Renal cortical epithelial cell (primary cell): ENCODE measurements around the gene FCHSD2. TPM values are rescaled to one million over a fixed set of nuclear protein-coding genes. Genes with fewer than 3 reads are reported as not detected.
"Not testable (repeated sequence)": the region's sequence is repeated elsewhere in the genome, so short reads cannot be mapped to it uniquely, and the experiment has no call there.

Experiments used
- DNase-seq: peaks from one replicate; pipeline ENCODE4 v3.0.0-alpha.2; 2011; ENCODE audit warnings: low read depth
- total RNA-seq: library from RNA; depleted of rRNA; stranded (reverse); fragments of >200 nt; gene quantifications from 2 replicates; pipeline ENCODE4 v1.2.3, GENCODE V29; 2014

The FCHSD2 gene
- total RNA-seq, 1 donor from 2014 or later: 21.5 TPM

DNA sequence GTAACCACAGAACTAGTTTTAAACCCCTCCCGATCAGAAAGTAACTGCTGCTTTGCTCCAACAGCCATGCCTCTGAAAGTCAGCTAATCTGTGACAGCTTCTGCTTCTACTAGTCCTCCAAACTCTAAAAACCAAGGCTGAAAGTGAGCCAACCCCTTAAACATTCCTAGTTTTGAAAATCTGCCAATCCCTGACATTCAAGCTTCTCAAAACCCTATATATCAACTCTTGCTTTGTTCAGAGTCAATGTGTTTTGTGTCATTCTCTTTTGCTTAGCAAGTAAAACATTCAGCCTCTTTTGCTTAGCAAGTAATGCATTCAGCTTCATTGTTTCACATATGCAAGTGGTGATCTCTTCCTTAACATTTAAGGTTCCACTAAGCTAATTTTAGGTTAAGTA lies 271.0 kb downstream of the FCHSD2 start:
- DNase-seq: no peak

DNA sequence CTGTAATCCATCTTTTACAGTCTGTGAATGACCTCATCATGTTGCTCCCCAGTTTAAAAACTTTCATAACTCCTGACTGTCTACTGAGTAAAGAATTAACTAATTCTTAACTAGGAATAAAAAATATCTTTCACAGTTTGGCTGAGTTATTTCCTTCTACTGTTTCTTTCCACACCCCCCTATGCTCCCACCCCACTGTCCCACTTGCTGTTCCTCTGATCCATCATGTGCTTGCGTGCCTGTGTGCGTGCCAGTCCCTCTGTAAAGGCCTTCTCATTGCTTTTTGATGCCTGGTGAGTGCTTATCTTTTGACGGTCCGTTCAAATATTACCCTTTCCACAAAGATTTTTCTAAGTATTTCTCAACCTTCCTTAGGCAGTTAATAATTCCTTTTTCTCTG lies 272.3 kb downstream of the FCHSD2 start:
- DNase-seq: no peak

GRCh38 chr11:72867970-72868369 lies 274.1 kb downstream of the FCHSD2 start:
- no peak for DNase-seq

DNA sequence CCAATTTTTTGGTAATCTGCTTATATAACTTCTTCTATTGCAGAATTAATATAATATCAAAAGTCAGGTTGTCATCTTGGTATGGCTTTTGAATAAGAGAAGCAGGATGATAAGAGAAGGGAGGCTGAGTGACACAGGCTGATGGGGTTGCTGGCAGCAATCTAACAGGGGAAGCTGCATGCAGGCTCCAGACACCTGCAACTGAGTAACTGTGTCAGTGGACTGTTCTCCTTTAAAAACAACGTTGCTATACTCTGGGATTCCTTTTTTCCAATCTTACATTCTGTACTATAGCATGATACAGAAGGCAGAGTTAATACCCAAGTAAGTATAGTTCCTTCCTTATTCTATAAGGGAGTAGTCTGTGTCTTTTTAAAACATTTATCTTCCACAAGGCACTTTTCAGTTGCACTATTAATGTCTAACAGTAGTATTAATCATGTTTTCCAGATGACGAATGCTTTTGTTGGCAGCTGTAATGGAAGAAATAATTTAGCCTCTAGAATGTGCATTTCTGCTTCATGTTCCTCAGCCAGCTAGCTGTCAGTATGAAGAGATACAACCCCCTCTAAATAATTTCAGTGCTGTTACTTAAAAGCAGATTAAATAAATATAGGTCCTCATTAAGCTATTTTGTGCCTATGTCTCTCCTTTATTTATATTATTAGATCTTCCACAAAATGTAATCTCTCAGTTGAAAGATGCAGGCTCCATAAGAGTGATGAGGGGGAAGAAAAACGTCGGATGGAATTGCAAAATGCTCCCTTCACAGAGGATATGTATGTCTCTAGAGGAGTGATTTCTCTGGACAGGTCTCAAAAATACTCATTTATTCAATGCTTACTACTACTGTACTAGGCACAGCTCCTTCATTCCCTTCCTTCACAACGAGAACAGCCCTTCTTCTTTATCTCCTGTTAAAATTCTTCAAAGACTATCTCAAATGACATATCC lies 277.1 kb downstream of the FCHSD2 start:
- DNase-seq: peak; percentile 19

GRCh38 chr11:72863916-72864315 lies 278.2 kb downstream of the FCHSD2 start:
- no peak for DNase-seq

DNA sequence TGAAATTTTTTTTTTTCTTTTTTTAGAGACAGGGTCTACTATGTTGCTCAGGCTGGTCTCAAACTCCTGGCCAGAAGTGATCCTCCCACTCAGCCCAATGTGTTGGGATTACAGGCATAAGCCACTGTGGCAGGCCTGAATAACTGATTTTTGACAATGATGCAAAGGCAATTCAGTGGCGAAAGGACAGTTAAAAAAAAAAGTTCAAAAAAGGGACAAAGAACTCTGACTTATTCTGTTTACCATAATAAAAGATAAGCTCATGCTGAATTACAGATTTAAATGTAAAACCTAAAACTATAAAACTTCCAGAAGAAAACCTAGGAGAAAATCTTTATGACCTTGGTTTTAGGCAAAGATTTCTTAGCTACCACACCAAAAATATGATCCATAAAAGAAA lies 279.0 kb downstream of the FCHSD2 start:
- DNase-seq: no peak

- DNase-seq: no peak
Observed at GRCh38 chr11:72860592-72860991, 281.5 kb downstream of the FCHSD2 start.

- no peak for DNase-seq
Observed at GRCh38 chr11:72860010-72860409, 282.1 kb downstream of the FCHSD2 start.

DNA sequence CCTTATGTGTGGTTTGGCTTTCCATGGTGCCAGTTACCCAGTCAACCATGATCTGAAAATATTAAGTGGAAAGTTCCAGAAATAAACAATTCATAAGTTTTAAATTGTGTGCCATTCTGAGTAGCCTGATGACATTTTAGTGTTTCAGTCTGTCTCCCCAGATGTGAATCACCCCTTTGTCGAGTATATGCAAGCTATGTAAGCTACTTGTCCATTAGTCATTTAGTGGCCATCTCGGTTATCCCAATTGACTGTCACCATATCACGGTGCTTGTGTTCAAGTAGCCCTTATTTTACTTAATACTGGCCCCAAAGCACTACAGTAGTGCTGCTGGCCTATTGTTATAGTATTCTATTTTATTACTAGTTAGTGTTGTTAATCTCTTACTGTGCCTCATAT lies 283.0 kb downstream of the FCHSD2 start:
- no peak for DNase-seq

GRCh38 chr11:72858267-72858666 lies 283.9 kb downstream of the FCHSD2 start:
- DNase-seq: not testable (repeated sequence)

DNA sequence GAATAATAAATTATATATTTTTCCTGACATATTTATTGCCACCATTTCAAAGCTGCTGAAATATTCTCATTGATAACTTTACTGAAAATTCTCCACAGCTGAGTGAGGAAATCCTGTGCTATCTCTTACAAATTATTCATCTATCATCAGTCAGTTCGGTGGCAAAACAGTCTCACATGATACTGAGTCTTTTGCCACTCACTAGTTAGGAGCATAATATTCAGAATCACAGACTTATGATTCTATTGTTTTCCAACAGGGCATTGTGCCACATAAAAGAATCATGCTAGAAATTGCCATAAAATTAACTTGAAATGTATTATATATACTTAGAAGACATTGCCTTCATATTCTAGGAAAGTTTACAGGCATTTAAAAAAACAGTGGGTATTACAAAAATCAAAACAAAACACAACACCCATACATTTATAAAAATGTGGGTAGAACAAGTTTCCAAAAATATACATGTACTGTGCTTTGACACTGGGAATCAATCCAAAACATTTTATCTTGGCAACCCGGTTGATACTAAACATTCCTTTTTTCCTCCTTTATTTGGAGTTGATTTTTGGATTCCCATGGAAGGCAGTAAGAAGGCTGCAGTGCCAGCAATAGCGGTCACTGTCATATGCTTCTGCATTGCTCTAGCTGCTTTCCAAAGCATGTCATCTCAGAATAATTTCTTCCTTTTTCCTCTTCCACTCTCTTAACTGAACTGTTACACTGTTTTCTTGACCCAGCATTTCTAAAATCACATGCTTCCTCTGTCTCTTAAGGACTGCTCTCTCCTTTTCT lies 285.4 kb downstream of the FCHSD2 start:
- DNase-seq: no peak

DNA sequence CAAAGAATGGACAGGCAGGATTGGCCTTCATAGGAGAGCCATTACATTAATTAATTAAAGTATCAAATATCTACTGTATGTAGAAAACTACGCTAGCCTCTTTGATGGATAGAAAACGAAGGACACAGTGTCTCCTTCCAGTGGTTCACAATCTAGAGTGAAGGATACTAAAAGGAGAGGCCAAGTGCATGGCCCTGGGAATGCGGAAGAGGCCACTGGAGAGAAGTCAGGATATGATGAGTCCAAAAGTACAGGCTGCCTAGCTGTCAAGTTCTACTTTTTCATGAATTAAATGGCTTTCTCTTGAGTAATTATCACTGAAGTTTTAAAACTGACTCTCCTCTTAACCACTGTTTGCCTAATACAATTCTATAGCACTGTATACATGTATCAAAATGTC lies 286.1 kb downstream of the FCHSD2 start:
- DNase-seq: no peak

- DNase-seq: no peak
Observed at GRCh38 chr11:72851726-72852125, 290.4 kb downstream of the FCHSD2 start.

DNA sequence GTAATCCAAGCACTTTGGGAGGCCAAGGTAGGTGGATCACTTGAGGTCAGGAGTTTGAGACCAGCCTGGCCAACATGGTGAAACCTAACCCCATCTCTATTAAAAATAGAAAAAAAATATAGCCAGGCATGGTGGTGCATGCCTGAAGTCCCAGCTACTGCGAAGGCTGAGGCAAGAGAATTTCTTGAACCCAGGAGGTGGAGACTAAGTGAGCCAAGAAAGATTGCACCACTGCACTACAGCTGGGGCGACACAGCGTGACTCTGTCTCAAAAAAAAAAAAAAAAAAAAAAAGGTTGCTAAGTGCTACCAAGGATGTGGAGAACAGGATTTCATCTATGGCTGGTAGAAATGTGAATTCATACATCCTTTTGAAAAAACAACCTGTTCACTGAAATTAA lies 291.3 kb downstream of the FCHSD2 start:
- no peak for DNase-seq

DNA sequence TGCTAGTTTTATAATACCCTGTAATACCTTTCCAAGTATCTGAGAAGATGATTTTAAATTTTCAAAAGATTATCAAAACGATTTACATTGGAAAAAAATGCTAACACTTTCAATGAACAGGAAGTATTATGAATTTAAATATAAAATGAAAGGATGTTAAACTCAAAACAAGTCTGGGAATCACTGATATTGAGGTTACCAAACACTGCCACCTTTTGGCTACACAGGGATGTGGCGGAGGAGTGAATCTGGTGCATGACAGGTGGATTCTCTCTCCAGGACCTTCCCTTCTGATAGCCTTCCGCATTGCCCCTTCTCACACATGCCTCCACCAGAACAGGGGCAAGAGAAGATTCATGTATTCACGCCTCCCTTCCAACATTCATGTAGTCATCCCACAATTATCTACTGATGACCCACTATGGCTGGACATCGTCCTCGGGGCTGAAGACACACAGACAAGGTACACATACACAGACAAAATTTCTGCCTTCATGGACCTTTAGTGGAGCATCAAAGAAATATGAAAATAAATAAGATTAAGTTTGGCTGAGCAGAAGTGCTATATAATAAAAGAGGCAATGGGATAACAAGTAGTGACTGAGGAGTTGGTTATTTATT lies 293.2 kb downstream of the FCHSD2 start:
- DNase-seq: peak; percentile 28

DNA sequence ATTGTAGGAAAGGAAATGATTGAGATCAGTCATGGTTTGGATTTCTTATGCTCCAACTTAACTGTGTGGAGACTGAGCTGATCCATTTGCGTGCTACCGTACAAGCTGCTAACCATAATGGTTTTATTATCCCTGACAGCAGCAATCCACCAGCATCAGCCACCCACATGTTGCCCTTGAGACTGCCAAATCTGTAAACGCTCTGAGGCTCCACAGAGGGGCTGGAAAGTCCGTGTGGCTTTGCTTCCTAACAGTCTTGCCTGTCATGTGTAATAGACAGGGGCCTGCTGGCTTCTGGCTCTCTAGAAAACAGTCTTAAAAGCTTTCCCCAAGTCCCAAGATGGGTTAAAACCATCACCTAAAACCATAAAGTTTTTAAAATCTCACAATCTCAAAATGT lies 297.8 kb downstream of the FCHSD2 start:
- DNase-seq: no peak

GRCh38 chr11:72842653-72843330 lies 299.3 kb downstream of the FCHSD2 start:
- DNase-seq: no peak

DNA sequence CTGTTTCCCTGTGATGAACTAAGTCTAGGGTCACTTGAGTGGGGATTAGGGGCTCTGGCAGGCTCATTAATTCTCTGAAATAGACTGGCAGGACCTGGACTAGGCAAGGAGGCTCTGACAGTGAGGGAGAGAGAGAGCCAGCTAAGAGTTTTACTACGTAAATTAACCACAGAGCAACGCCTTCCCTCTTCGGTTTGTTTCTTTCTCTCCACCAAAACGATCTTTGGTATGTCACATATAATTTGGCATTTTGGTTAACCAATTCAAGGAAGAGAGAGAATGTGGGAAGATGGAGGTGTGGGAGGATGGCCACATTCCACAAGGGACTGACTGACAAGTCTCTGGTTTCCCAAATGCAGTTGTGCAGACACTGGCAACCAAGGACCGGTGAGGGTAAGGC lies 300.0 kb downstream of the FCHSD2 start:
- DNase-seq: no peak

- no peak for DNase-seq
Observed at GRCh38 chr11:72841397-72841796, 300.7 kb downstream of the FCHSD2 start.

DNA sequence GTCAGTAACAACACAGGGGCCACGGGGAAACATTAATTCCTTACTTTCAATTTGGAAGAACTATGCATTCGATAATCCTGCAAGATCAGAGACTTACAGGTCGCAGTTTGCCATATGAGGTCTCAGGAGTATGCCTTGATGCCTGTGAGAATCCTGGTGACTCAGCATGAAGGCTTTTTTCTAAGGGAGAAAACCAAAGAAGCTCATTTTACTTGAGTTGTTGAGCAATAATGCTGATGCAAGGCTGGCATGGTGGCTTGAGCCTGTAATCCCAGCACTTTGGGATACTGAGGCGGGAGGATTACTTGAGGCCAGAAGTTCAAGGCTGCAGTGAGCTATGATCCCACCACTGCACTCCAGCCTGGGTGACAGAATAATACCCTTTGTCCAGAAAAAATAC lies 301.3 kb downstream of the FCHSD2 start:
- peak; percentile 90 for DNase-seq

DNA sequence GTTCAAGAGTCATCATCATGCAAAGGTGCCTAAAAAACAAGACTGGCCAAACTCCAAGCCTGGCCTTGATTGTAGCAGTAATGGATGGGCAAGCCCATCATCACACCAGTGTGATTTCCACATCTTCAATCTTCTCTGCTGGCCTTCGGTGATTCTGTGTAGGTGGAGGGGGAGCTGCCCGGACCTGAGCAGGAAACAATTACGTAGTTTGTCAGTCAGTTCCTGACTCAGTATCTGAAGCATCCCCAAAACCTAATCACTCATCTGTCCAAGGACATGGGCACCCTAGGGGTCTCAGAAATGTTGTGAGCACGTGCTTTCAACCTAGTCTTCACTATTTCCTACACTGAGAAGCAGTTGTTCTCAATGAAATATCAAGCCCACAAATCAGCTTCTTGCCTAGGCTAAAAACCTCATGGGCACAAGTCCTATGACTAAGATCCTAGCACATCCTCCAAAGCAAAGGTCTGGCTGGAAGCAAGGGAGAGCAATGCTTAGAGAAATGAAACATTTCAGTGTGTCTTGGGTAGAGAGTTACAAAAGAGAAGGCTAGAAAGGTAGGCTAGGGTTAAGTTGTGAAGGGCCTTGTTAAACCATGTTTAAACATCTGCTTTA lies 303.3 kb downstream of the FCHSD2 start:
- DNase-seq: no peak
